ENCODE measurements around the gene ADA. TPM values are rescaled to one million over a fixed set of nuclear protein-coding genes. Genes with fewer than 3 reads are reported as not detected.
"Not testable (repeated sequence)": the region's sequence is repeated elsewhere in the genome, so short reads cannot be mapped to it uniquely, and the experiment has no call there.

The ADA gene
- total RNA-seq, 1 donor from 2014 or later, result 67.5 TPM

DNA sequence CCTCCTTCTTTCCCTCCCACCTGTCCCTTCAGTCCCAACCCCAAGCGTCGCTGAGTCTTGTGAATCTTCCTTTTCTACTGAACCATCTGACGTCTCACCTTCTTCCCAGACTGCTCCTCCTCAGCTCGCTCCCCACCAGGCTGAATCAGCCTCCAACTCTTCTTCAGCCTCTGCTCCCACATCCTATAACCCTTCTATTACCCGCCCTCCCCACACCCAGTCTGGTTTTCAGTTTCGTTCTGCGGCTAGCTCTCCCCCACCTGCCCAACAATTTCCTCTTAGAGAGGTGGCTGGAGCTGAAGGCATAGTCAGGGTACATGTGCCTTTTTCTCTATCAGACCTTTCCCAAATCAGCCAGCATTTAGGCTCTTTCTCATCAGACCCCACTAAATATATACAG is 20.0 kb upstream of the ADA start:
- peak overlapping the region; percentile 73 for H3K4me2 ChIP-seq (ENCODE audit: low read length)
- DNase-seq (ENCODE audit: low read depth); H3K27ac Mint-ChIP-seq (ENCODE audit: unreplicated experiment): not testable (repeated sequence)

DNA sequence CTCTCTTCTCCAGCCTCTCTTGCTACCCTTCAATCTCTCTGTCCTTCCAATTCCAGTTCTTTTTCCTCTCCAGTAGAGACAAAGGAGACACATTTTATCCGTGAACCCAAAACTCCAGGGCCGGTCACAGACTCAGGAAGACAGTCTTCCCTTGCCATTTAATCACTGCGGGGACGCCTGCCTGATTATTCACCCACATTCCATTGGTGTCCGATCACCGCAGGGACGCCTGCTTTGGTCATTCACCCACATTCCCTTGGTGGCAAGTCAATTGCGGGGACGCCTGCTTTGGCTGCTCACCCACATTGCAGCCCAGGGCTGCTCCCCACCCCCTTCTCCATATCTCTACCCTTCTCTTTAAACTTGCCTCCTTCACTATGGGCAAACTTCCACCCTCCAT is 19.4 kb upstream of the ADA start:
- not testable (repeated sequence) for H3K36me3 Mint-ChIP-seq (ENCODE audit: low read depth, unreplicated experiment); H3K9ac ChIP-seq (ENCODE audit: low read length); H3K27ac ChIP-seq (ENCODE audit: low read depth, low read length); H4K20me1 ChIP-seq (ENCODE audit: insufficient read depth, low read length); H3K9me3 ChIP-seq (ENCODE audit: insufficient read depth, low read depth, low read length); H3K79me2 ChIP-seq (ENCODE audit: insufficient read depth, low read length); H3K4me1 ChIP-seq (ENCODE audit: insufficient read depth, low read length); H3K27me3 Mint-ChIP-seq (ENCODE audit: low read depth, unreplicated experiment); H3K27me3 ChIP-seq (ENCODE audit: insufficient read depth, low read length); FAIRE-seq; H3K4me3 ChIP-seq (ENCODE audit: insufficient read depth, low read depth, low read length); H3K9me3 Mint-ChIP-seq (ENCODE audit: unreplicated experiment); H3K36me3 ChIP-seq (ENCODE audit: insufficient read depth, low read length)
- H3K4me2 ChIP-seq (ENCODE audit: low read length), result peak overlapping the region; percentile 73
- H3K27ac Mint-ChIP-seq (ENCODE audit: unreplicated experiment), result peak overlapping the region; percentile 96
- H3K4me3 Mint-ChIP-seq (ENCODE audit: unreplicated experiment), result peak overlapping the region; percentile 77
- H2AFZ ChIP-seq (ENCODE audit: low read depth, low read length), result peak overlapping the region; percentile 26
- peak; percentile 64 for DNase-seq (ENCODE audit: low read depth)
- peaks cover 22% of the 10 kb centered on the region for H3K4me1 Mint-ChIP-seq (ENCODE audit: low read depth, unreplicated experiment)

More for the DNA sequence above, 20.0 kb upstream of the ADA start:
- H3K9me3 ChIP-seq (ENCODE audit: insufficient read depth, low read depth, low read length); H3K27ac ChIP-seq (ENCODE audit: low read depth, low read length); H3K4me3 Mint-ChIP-seq (ENCODE audit: unreplicated experiment); H3K27me3 ChIP-seq (ENCODE audit: insufficient read depth, low read length); H3K36me3 Mint-ChIP-seq (ENCODE audit: low read depth, unreplicated experiment); H3K9ac ChIP-seq (ENCODE audit: low read length); H2AFZ ChIP-seq (ENCODE audit: low read depth, low read length); H3K4me1 ChIP-seq (ENCODE audit: insufficient read depth, low read length); H3K27me3 Mint-ChIP-seq (ENCODE audit: low read depth, unreplicated experiment); H3K36me3 ChIP-seq (ENCODE audit: insufficient read depth, low read length); H4K20me1 ChIP-seq (ENCODE audit: insufficient read depth, low read length); FAIRE-seq; H3K79me2 ChIP-seq (ENCODE audit: insufficient read depth, low read length); H3K9me3 Mint-ChIP-seq (ENCODE audit: unreplicated experiment); H3K4me3 ChIP-seq (ENCODE audit: insufficient read depth, low read depth, low read length): not testable (repeated sequence)
- peaks cover 22% of the 10 kb centered on the region for H3K4me1 Mint-ChIP-seq (ENCODE audit: low read depth, unreplicated experiment)

DNA sequence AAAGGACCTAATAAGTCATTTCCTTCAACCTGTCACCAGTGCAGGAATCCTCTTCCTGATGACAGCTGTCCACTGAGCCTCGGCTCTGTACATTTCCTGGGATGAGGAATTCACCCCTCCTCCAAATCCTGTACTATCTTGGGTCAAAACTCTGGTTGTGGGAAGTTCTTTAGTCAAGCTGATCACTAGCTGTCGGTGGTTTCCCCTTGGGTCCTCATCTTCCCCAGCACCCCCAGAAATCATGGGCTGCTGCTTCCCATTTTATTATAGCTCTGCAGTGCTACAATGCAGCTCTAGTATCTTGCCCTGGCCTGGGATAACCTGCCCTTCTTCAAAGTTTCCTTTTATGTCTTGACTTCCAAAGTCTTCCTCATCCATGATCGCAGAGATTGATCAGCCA is 14.6 kb upstream of the ADA start:
- H3K27ac ChIP-seq (ENCODE audit: low read depth, low read length), result no peak overlapping the region
- Mint-ChIP-seq H3K27me3 (ENCODE audit: low read depth, unreplicated experiment) (peaks cover 2% of the 10 kb centered on the region), H3K9me3 (ENCODE audit: unreplicated experiment) (no peaks in the 10 kb centered on the region), H3K4me1 (ENCODE audit: low read depth, unreplicated experiment) (peaks cover 12% of the 10 kb centered on the region), H3K27ac (ENCODE audit: unreplicated experiment) (no peak overlapping the region), H3K4me3 (ENCODE audit: unreplicated experiment) (no peak overlapping the region), H3K36me3 (ENCODE audit: low read depth, unreplicated experiment) (peaks cover 2% of the 10 kb centered on the region)
- H3K79me2 ChIP-seq (ENCODE audit: insufficient read depth, low read length), result no peaks in the 10 kb centered on the region
- H3K36me3 ChIP-seq (ENCODE audit: insufficient read depth, low read length), result no peaks in the 10 kb centered on the region
- no peak for TF ChIP-seq EZH2 (IDR thresholded peaks at IDR 0.05; ENCODE audit: insufficient read depth, low read length)
- TF ChIP-seq CTCF (IDR thresholded peaks at IDR 0.05; ENCODE audit: insufficient read depth, low read depth, low read length), result no peak
- H3K4me1 ChIP-seq (ENCODE audit: insufficient read depth, low read length), result peaks cover 4% of the 10 kb centered on the region
- no peak for FAIRE-seq
- DNase-seq (ENCODE audit: low read depth), result no peak
- H2AFZ ChIP-seq (ENCODE audit: low read depth, low read length), result no peak overlapping the region
- no peak overlapping the region for H3K4me3 ChIP-seq (ENCODE audit: insufficient read depth, low read depth, low read length)
- no peaks in the 10 kb centered on the region for H3K9me3 ChIP-seq (ENCODE audit: insufficient read depth, low read depth, low read length)
- H3K4me2 ChIP-seq (ENCODE audit: low read length), result no peak overlapping the region
- H3K9ac ChIP-seq (ENCODE audit: low read length), result no peak overlapping the region
- H4K20me1 ChIP-seq (ENCODE audit: insufficient read depth, low read length), result no peaks in the 10 kb centered on the region
- H3K27me3 ChIP-seq (ENCODE audit: insufficient read depth, low read length), result peaks cover 8% of the 10 kb centered on the region

DNA sequence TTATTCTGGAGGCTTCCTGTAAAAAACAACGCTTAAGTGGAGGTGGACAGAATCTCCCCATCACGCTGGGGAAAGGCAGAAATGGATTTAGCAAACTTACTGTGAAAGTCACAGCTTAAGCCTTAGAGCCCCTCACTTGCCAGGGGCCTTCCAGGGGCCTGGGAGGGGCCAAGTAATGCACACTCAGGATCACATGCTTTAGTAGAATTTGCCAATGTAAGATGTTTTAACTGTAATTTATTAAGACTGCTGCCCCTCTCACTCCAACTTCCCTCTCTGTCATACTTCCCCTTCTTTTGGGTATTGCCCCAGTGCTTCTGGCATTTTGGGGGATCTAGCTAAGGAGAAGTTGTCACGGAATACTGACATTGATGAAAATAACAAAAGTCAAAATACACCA is 12.6 kb upstream of the ADA start:
- FAIRE-seq, result no peak
- peaks cover 8% of the 10 kb centered on the region for H3K27me3 ChIP-seq (ENCODE audit: insufficient read depth, low read length)
- H3K36me3 ChIP-seq (ENCODE audit: insufficient read depth, low read length), result no peaks in the 10 kb centered on the region
- H3K36me3 Mint-ChIP-seq (ENCODE audit: low read depth, unreplicated experiment), result peaks cover 6% of the 10 kb centered on the region
- no peak for TF ChIP-seq EZH2 (IDR thresholded peaks at IDR 0.05; ENCODE audit: insufficient read depth, low read length)
- no peak for TF ChIP-seq CTCF (IDR thresholded peaks at IDR 0.05; ENCODE audit: insufficient read depth, low read depth, low read length)
- H3K4me2 ChIP-seq (ENCODE audit: low read length), result no peak overlapping the region
- no peaks in the 10 kb centered on the region for H3K4me1 ChIP-seq (ENCODE audit: insufficient read depth, low read length)
- no peak overlapping the region for H3K9ac ChIP-seq (ENCODE audit: low read length)
- DNase-seq (ENCODE audit: low read depth), result no peak
- H3K4me1 Mint-ChIP-seq (ENCODE audit: low read depth, unreplicated experiment), result peaks cover 3% of the 10 kb centered on the region
- H3K9me3 ChIP-seq (ENCODE audit: insufficient read depth, low read depth, low read length), result peaks cover 4% of the 10 kb centered on the region
- H3K27ac ChIP-seq (ENCODE audit: low read depth, low read length), result no peak overlapping the region
- H2AFZ ChIP-seq (ENCODE audit: low read depth, low read length), result no peak overlapping the region
- H3K27me3 Mint-ChIP-seq (ENCODE audit: low read depth, unreplicated experiment), result peaks cover 6% of the 10 kb centered on the region
- no peak overlapping the region for H3K27ac Mint-ChIP-seq (ENCODE audit: unreplicated experiment)
- peaks cover 5% of the 10 kb centered on the region for H3K9me3 Mint-ChIP-seq (ENCODE audit: unreplicated experiment)
- H3K79me2 ChIP-seq (ENCODE audit: insufficient read depth, low read length), result no peaks in the 10 kb centered on the region
- H4K20me1 ChIP-seq (ENCODE audit: insufficient read depth, low read length), result no peaks in the 10 kb centered on the region
- H3K4me3 Mint-ChIP-seq (ENCODE audit: unreplicated experiment), result no peak overlapping the region
- no peak overlapping the region for H3K4me3 ChIP-seq (ENCODE audit: insufficient read depth, low read depth, low read length)
